Measurements from ENCODE around the gene BMPR1A. TPM values are rescaled to one million over a fixed set of nuclear protein-coding genes. Genes with fewer than 3 reads are reported as not detected.
A peak's percentile ranks its signal among the peaks of the same experiment; 100 is the strongest.

The BMPR1A gene
- total RNA-seq, 1 experiment from 2014 or later, result 104 TPM

DNA sequence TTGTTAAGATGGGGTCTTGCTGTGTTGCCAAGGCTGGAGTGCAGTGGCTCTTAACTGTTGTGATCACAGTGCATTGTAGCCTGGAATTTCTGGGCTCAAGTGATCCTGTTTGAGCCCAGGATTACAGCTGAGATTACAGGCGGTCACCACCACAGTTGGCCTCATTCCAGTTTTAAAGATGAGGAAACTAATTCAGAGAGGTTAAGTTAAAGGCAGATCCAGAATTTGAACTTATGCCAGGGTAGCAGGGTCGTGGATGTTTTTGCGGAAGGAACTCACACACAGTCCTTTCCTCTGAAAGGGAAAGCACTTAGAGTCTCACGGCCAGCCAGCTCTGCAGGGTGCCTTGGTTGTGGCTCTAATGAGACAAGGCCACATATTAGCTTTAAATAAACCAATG is 116.3 kb downstream of the BMPR1A start:
- CTCF ChIA-PET, result interaction anchor here (2.2 kb wide), 1 partner anchor 27 kb away, joined by 7 read pairs; no protein-coding TSS in a partner anchor
- H3K4me1 Mint-ChIP-seq, result peaks cover 71% of the 10 kb centered on the region
- no peak overlapping the region for H3K4me3 Mint-ChIP-seq
- peaks cover 13% of the 10 kb centered on the region for H3K36me3 Mint-ChIP-seq
- DNase-seq (ENCODE audit: low spot score), result peak; percentile 51
- POLR2A ChIA-PET, result no interaction called here
- H3K9me3 Mint-ChIP-seq, result no peaks in the 10 kb centered on the region
- peak; percentile 16; the same call in 1 of the 2 replicates for ATAC-seq
- H3K27me3 Mint-ChIP-seq (ENCODE audit: low read depth), result no peaks in the 10 kb centered on the region; the same call in 1 of the 2 replicates
- H3K27ac Mint-ChIP-seq, result peak overlapping the region; percentile 91
- TF ChIP-seq RORB (CRISPR knock-in tag; IDR thresholded peaks at IDR 0.05) (no peak), TEAD1 (CRISPR knock-in tag; IDR thresholded peaks at IDR 0.05) (peak; percentile 27; the same call in 1 of the 2 replicates), AFF4 (CRISPR knock-in tag; IDR thresholded peaks at IDR 0.05; ENCODE audit: borderline replicate concordance) (no peak), ESRRA (CRISPR knock-in tag; IDR thresholded peaks at IDR 0.05; ENCODE audit: borderline replicate concordance) (no peak), ZNF121 (CRISPR knock-in tag; IDR thresholded peaks at IDR 0.05) (peak; percentile 93), ETV6 (CRISPR knock-in tag; IDR thresholded peaks at IDR 0.05) (no peak), MLX (CRISPR knock-in tag; IDR thresholded peaks at IDR 0.05) (no peak), ZNF532 (CRISPR knock-in tag; IDR thresholded peaks at IDR 0.05; ENCODE audit: borderline replicate concordance) (no peak), ZNF219 (CRISPR knock-in tag; IDR thresholded peaks at IDR 0.05; ENCODE audit: borderline replicate concordance) (no peak), ZNF396 (CRISPR knock-in tag; IDR thresholded peaks at IDR 0.05; ENCODE audit: borderline replicate concordance) (no peak), NR1H2 (CRISPR knock-in tag; IDR thresholded peaks at IDR 0.05) (no peak), JAZF1 (CRISPR knock-in tag; IDR thresholded peaks at IDR 0.05) (no peak), NFATC4 (CRISPR knock-in tag; IDR thresholded peaks at IDR 0.05) (no peak), TCF7 (CRISPR knock-in tag; IDR thresholded peaks at IDR 0.05; ENCODE audit: low read depth) (no peak), PRRX2 (CRISPR knock-in tag; IDR thresholded peaks at IDR 0.05) (no peak)
- TF ChIP-seq, protein P1, sequence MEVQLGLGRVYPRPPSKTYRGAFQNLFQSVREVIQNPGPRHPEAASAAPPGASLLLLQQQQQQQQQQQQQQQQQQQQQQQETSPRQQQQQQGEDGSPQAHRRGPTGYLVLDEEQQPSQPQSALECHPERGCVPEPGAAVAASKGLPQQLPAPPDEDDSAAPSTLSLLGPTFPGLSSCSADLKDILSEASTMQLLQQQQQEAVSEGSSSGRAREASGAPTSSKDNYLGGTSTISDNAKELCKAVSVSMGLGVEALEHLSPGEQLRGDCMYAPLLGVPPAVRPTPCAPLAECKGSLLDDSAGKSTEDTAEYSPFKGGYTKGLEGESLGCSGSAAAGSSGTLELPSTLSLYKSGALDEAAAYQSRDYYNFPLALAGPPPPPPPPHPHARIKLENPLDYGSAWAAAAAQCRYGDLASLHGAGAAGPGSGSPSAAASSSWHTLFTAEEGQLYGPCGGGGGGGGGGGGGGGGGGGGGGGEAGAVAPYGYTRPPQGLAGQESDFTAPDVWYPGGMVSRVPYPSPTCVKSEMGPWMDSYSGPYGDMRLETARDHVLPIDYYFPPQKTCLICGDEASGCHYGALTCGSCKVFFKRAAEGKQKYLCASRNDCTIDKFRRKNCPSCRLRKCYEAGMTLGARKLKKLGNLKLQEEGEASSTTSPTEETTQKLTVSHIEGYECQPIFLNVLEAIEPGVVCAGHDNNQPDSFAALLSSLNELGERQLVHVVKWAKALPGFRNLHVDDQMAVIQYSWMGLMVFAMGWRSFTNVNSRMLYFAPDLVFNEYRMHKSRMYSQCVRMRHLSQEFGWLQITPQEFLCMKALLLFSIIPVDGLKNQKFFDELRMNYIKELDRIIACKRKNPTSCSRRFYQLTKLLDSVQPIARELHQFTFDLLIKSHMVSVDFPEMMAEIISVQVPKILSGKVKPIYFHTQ (CRISPR knock-in tag; IDR thresholded peaks at IDR 0.05), result 0 out of 2 replicates have a peak, but pooled peaks have one; percentile 53
- TF ChIP-seq, protein P2, sequence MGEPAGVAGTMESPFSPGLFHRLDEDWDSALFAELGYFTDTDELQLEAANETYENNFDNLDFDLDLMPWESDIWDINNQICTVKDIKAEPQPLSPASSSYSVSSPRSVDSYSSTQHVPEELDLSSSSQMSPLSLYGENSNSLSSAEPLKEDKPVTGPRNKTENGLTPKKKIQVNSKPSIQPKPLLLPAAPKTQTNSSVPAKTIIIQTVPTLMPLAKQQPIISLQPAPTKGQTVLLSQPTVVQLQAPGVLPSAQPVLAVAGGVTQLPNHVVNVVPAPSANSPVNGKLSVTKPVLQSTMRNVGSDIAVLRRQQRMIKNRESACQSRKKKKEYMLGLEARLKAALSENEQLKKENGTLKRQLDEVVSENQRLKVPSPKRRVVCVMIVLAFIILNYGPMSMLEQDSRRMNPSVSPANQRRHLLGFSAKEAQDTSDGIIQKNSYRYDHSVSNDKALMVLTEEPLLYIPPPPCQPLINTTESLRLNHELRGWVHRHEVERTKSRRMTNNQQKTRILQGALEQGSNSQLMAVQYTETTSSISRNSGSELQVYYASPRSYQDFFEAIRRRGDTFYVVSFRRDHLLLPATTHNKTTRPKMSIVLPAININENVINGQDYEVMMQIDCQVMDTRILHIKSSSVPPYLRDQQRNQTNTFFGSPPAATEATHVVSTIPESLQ (CRISPR knock-in tag; IDR thresholded peaks at IDR 0.05), result no peak
- TF ChIP-seq, protein P3, sequence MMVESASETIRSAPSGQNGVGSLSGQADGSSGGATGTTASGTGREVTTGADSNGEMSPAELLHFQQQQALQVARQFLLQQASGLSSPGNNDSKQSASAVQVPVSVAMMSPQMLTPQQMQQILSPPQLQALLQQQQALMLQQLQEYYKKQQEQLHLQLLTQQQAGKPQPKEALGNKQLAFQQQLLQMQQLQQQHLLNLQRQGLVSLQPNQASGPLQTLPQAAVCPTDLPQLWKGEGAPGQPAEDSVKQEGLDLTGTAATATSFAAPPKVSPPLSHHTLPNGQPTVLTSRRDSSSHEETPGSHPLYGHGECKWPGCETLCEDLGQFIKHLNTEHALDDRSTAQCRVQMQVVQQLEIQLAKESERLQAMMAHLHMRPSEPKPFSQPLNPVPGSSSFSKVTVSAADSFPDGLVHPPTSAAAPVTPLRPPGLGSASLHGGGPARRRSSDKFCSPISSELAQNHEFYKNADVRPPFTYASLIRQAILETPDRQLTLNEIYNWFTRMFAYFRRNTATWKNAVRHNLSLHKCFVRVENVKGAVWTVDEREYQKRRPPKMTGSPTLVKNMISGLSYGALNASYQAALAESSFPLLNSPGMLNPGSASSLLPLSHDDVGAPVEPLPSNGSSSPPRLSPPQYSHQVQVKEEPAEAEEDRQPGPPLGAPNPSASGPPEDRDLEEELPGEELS (CRISPR knock-in tag; IDR thresholded peaks at IDR 0.05), result no peak
- TF ChIP-seq, protein P4, sequence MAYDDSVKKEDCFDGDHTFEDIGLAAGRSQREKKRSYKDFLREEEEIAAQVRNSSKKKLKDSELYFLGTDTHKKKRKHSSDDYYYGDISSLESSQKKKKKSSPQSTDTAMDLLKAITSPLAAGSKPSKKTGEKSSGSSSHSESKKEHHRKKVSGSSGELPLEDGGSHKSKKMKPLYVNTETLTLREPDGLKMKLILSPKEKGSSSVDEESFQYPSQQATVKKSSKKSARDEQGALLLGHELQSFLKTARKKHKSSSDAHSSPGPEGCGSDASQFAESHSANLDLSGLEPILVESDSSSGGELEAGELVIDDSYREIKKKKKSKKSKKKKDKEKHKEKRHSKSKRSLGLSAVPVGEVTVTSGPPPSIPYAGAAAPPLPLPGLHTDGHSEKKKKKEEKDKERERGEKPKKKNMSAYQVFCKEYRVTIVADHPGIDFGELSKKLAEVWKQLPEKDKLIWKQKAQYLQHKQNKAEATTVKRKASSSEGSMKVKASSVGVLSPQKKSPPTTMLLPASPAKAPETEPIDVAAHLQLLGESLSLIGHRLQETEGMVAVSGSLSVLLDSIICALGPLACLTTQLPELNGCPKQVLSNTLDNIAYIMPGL (CRISPR knock-in tag; IDR thresholded peaks at IDR 0.05), result no peak
